ENCODE results near the gene NOL4L.

Gene NOL4L

DNA sequence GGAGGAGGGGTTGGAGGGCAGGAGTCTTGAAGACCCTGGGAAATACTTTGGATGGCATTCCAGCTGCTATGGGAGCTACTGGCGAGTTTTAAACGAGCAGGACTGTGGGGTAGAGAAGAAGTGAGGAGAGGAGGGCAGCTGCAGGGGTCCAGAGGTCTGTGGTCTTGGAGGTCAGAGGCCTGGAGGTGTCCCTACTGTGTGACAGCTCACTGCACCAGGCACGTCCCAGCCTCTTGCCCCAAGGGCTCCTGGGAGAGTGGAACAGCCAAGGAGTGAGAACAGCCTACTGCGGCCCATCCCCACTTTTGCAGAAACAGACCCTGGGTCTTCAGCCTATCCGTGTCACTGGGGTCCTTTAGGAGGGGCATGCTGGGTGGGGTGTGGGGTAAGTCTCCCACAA lies 2.9 kb upstream of the NOL4L start:
- TF ChIP-seq, protein P1, sequence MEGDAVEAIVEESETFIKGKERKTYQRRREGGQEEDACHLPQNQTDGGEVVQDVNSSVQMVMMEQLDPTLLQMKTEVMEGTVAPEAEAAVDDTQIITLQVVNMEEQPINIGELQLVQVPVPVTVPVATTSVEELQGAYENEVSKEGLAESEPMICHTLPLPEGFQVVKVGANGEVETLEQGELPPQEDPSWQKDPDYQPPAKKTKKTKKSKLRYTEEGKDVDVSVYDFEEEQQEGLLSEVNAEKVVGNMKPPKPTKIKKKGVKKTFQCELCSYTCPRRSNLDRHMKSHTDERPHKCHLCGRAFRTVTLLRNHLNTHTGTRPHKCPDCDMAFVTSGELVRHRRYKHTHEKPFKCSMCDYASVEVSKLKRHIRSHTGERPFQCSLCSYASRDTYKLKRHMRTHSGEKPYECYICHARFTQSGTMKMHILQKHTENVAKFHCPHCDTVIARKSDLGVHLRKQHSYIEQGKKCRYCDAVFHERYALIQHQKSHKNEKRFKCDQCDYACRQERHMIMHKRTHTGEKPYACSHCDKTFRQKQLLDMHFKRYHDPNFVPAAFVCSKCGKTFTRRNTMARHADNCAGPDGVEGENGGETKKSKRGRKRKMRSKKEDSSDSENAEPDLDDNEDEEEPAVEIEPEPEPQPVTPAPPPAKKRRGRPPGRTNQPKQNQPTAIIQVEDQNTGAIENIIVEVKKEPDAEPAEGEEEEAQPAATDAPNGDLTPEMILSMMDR (IDR thresholded peaks at IDR 0.05; ENCODE audit: borderline replicate concordance, insufficient read depth, low read depth, low read length) = no peak
- H3K4me3 ChIP-seq (ENCODE audit: low read depth, low read length) = no peak overlapping the region

DNA sequence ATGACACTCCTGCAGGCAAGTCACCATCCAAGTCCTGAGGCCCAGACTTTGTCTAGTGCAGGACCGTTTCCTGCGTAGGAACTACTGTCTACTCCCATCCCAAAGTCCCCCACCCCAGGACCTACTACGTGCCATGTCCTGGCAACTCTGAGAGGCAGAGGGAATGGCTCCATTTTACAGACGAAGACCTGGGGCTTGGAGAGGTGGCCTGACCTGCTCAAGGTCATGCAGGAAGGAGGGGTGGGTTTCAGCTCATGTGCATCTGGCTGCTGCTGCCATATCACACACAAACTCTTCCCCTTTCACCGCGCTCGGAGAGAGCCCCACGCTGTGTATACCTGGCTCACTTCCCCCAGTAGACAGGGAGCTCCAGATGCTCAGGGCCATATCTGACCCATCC lies 1.2 kb upstream of the NOL4L start:
- no peak overlapping the region for H3K4me3 ChIP-seq (ENCODE audit: low read depth, low read length)

DNA sequence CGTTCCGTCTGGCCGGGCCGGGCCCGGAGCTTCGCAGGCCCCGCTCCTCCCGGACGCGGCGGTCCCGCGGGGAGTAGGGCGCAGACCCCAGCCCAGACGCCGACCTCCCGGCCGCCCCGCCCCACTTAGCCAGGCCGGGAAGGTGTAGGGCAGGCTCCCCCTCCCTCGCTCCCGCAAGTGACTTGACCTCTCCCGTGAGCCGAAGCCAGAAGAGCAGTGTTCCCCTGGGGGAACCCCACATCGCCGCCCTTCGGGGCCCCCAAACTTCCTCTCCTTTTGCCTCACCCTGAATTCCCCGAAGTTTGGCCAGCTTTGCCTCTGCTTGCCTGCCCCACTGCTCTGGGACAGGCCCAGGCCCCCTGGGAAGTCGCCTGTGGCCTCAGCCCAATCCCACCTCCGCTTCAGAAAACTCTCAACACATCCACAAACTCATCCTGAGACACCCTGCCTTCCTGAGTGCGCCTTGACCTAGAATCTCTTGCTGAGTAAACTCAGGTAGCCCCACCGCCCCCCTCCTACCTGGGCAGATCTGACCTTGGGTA lies 524 bp upstream of the NOL4L start:
- peak overlapping the region; percentile 38 for H3K4me3 ChIP-seq (ENCODE audit: low read depth, low read length)
- TF ChIP-seq, protein P1 (IDR thresholded peaks at IDR 0.05; ENCODE audit: borderline replicate concordance, insufficient read depth, low read depth, low read length) = no peak

More for the DNA sequence above, 1.2 kb upstream of the NOL4L start:
- TF ChIP-seq, protein P1 (IDR thresholded peaks at IDR 0.05; ENCODE audit: borderline replicate concordance, insufficient read depth, low read depth, low read length) = no peak

DNA sequence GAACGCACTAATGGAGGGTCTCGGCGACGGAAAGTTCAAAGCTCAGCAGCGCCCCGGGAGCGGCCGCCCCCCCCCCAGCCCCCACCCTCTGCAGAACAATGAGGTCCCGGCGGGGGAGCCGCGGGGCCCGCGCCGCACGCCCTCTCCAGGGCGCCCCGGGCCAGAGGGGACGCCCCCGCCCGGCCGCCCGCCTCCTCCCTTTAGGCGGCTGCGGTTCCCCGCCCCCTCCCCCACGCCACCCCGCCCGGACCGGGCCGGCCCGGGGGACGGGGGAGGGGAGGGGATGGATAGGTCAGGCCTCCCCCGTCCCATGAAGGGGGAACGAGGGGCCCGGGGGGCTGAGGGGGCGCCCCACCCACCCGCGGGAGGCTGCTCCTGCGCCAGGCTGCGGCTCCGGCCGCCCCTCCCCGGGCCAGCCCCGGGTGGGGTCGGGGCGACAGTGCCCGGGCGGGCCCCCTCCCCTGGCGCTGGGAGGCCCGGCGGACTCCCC lies 1.5 kb downstream of the NOL4L start:
- TF ChIP-seq, protein P1 (IDR thresholded peaks at IDR 0.05; ENCODE audit: borderline replicate concordance, insufficient read depth, low read depth, low read length) = no peak
- peak overlapping the region; percentile 31 for H3K4me3 ChIP-seq (ENCODE audit: low read depth, low read length)

DNA sequence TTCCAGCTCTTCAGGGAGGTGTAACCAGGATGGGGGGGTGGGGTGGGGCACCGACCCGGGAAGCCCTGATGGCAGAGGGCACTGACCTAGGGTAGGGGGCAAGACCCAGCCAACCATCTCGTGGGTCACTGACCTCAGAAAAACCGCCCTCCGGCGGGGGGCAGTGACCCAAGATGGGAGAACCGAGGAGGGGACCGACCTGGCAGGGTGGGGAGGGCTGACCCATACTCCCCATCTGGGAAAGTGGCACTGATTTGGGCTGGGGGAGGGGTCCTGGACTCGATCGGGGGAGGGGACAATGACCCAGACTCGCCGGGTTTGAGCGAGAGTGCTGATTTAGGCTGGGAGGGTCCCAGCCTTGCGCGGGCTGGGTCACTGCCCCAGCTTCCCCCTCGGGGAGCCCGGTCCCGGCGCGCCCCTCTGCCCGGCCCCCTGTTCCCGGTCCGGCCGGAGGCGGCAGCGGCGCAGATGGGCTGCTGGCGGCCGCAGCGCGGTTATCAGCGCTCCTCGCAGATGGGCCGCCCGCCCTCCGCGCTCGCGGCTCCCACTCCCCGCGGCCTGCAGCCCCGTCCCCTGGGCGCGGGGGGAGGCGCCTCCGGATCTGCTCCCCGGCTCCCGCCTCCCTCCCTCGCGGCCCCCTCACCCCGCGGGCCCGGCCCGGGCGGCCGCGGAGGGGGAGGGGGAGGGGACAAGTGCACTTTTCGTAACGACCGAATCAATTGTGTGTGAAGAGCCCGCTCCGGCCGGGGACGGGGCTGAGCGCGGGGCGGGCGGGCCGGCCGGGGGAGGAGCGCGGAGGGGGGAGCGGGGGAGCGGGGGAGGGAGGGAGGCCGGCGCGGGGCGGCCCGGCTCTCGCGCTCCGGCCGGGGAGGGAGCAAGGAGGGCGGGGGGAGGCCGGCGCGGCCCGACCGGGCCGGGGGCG lies 2.2 kb downstream of the NOL4L start:
- TF ChIP-seq, protein P1 (IDR thresholded peaks at IDR 0.05; ENCODE audit: borderline replicate concordance, insufficient read depth, low read depth, low read length) = no peak
- peak overlapping the region; percentile 31 for H3K4me3 ChIP-seq (ENCODE audit: low read depth, low read length)

DNA sequence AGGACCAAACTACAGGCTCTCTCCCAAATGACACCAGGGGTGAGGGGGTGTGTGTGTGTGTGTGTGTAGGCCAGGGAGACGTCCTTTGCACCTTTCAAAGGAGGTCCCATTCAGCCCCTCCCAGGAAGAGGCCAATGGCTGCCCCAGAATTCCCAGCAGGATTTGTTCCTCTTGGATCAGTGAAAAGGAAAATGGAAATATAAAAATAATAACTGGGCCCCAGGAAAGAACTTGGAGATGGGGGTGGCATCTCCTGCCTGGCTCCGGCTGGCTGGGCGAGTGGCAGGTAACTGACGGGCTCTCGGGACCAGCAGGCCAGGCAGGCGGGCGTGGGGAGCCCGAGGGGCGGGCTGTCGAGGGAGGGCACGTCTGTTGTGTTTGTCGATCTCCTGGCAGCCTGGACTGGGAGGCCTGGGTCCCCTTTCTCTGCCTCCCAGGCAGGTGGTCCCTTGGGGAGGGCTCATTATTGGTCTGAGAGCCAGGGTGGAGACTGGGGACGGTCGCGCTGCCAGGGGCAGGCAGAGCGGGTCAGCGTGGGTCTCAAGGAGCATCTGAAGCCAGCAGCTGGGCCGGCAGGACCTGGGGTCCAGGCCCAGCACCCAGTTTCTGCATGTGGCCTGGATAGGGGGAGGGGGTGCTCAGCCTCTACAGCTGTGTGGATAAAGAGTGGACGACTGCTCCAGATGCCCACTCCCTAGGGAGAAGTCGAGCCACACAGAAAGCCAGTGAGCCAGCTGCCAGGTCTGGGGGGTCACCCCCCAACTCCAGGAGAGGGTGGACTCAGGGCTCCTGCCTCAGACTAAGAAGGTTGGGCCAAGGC lies 3.1 kb downstream of the NOL4L start:
- TF ChIP-seq, protein P1 (IDR thresholded peaks at IDR 0.05; ENCODE audit: borderline replicate concordance, insufficient read depth, low read depth, low read length) = no peak
- H3K4me3 ChIP-seq (ENCODE audit: low read depth, low read length) = no peak overlapping the region
